WTC11 (cell line): ENCODE data around the gene TMEM238L. TPM values are rescaled to one million over a fixed set of nuclear protein-coding genes. Genes with fewer than 3 reads are reported as not detected.
A peak's percentile ranks its signal among the peaks of the same experiment; 100 is the strongest.

ENCODE experiments used
- ATAC-seq: fragments of 200-7000 bp; cut with Tn5 transposase; 2 replicates; pipeline ENCODE4 v1.10.0; 2021; ENCODE audit warnings: mild to moderate bottlenecking, moderate library complexity
- CTCF ChIA-PET: fragments of 300-600 bp; sonication (Branson Sonifier 250); formaldehyde crosslinking; loops from one replicate; lab custom pipeline; 2021; ENCODE audit warnings: antibody characterized with exemption; lab: Charles Lee
- POLR2A ChIA-PET: fragments of 350-600 bp; sonication (Branson Sonifier 250); formaldehyde crosslinking; loops from one replicate; lab custom pipeline; 2021; ENCODE audit warnings: antibody characterized with exemption; lab: Charles Lee
- DNase-seq: peaks from one replicate; pipeline ENCODE4 v3.0.0; 2021; ENCODE audit warnings: low spot score
- H3K27ac Mint-ChIP-seq: 2 replicates; pipeline ENCODE4 v1.8.0; 2021; ENCODE audit warnings: mixed read lengths
- H3K27me3 Mint-ChIP-seq: 2 replicates; pipeline ENCODE4 v1.8.0; 2021; ENCODE audit warnings: low read depth, mild to moderate bottlenecking, moderate library complexity, mixed read lengths
- H3K36me3 Mint-ChIP-seq: 2 replicates; pipeline ENCODE4 v1.8.0; 2021; ENCODE audit warnings: mixed read lengths
- H3K4me1 Mint-ChIP-seq: 2 replicates; pipeline ENCODE4 v1.8.0; 2022; ENCODE audit warnings: mixed read lengths
- H3K4me3 Mint-ChIP-seq: 2 replicates; pipeline ENCODE4 v1.8.0; 2021; ENCODE audit warnings: mild to moderate bottlenecking, moderate library complexity, mixed read lengths
- H3K9me3 Mint-ChIP-seq: 2 replicates; pipeline ENCODE4 v1.8.0; 2021; ENCODE audit warnings: mixed read lengths
- ATF1 ChIP-seq: sonication (generic); formaldehyde crosslinking; IDR thresholded peaks from 2 replicates; pipeline ENCODE4 v1.8.1; 2023; ENCODE audit warnings: mild to moderate bottlenecking, moderate library complexity, missing genetic modification reagents
- EMX1 ChIP-seq: fragments of 250-450 bp; sonication (Bioruptor Pico); IDR thresholded peaks from 2 replicates; pipeline ENCODE4 v1.8.0; 2021; ENCODE audit warnings: mild to moderate bottlenecking
- IRF2 ChIP-seq: sonication (generic); formaldehyde crosslinking; IDR thresholded peaks from 2 replicates; pipeline ENCODE4 v1.8.0; 2022; ENCODE audit warnings: low read depth, missing genetic modification reagents, borderline replicate concordance
- NFATC4 ChIP-seq: fragments of 250-450 bp; sonication (Bioruptor Pico); IDR thresholded peaks from 2 replicates; pipeline ENCODE4 v1.9.0; 2021; ENCODE audit warnings: mild to moderate bottlenecking
- NR1H2 ChIP-seq: sonication (generic); formaldehyde crosslinking; IDR thresholded peaks from 2 replicates; pipeline ENCODE4 v1.9.0; 2021; ENCODE audit warnings: mild to moderate bottlenecking, moderate library complexity, missing genetic modification reagents
- SOX15 ChIP-seq: fragments of 250-450 bp; sonication (Bioruptor Pico); IDR thresholded peaks from 2 replicates; pipeline ENCODE4 v1.9.0; 2021; ENCODE audit warnings: mild to moderate bottlenecking
- total RNA-seq: library from RNA; stranded (reverse); gene quantifications from 3 replicates; pipeline ENCODE4 v1.2.3, GENCODE V29; 2021
- TF ChIP-seq, protein P1 (sequence below): sonication (generic); formaldehyde crosslinking; IDR thresholded peaks from 2 replicates; pipeline ENCODE4 v1.8.0; 2023; ENCODE audit warnings: missing genetic modification reagents, mild to moderate bottlenecking, borderline replicate concordance
- TF ChIP-seq, protein P2 (sequence below): sonication (generic); formaldehyde crosslinking; IDR thresholded peaks from 2 replicates; pipeline ENCODE4 v1.8.1; 2023; ENCODE audit warnings: mild to moderate bottlenecking, missing genetic modification reagents, moderate library complexity
- TF ChIP-seq, protein P3 (sequence below): fragments of 250-450 bp; sonication (Bioruptor Pico); conservative IDR thresholded peaks from 2 replicates; pipeline ENCODE4 v1.9.0; 2021; ENCODE audit warnings: mild to moderate bottlenecking
- TF ChIP-seq, protein P4 (sequence below): sonication (generic); formaldehyde crosslinking; IDR thresholded peaks from 2 replicates; pipeline ENCODE4 v1.8.0; 2023; ENCODE audit warnings: mild to moderate bottlenecking, missing genetic modification reagents

Gene TMEM238L
- total RNA-seq, 1 experiment from 2014 or later: not detected

DNA sequence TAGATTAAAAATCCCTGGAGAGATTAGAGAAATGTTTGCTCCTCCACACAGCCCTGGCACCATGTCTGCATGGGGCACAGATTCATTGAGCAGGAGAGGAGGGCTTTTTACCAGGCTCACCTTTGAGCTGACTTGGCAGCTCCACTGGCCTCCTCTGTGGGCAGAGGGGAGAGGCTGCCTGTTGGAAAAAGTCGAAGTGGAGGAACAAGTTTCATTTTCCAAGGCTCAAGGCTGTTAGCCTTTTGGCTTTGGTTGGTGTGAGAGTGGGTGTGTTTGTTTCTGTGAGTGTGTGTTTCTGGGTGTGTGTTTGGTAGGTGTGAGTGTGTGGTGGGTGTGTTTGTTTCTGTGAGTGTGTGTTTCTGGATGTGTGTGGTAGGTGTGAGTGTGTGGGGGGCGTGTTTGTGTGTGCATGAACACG, 5.6 kb downstream of the TMEM238L start (continued):
- TF ChIP-seq, protein P1, sequence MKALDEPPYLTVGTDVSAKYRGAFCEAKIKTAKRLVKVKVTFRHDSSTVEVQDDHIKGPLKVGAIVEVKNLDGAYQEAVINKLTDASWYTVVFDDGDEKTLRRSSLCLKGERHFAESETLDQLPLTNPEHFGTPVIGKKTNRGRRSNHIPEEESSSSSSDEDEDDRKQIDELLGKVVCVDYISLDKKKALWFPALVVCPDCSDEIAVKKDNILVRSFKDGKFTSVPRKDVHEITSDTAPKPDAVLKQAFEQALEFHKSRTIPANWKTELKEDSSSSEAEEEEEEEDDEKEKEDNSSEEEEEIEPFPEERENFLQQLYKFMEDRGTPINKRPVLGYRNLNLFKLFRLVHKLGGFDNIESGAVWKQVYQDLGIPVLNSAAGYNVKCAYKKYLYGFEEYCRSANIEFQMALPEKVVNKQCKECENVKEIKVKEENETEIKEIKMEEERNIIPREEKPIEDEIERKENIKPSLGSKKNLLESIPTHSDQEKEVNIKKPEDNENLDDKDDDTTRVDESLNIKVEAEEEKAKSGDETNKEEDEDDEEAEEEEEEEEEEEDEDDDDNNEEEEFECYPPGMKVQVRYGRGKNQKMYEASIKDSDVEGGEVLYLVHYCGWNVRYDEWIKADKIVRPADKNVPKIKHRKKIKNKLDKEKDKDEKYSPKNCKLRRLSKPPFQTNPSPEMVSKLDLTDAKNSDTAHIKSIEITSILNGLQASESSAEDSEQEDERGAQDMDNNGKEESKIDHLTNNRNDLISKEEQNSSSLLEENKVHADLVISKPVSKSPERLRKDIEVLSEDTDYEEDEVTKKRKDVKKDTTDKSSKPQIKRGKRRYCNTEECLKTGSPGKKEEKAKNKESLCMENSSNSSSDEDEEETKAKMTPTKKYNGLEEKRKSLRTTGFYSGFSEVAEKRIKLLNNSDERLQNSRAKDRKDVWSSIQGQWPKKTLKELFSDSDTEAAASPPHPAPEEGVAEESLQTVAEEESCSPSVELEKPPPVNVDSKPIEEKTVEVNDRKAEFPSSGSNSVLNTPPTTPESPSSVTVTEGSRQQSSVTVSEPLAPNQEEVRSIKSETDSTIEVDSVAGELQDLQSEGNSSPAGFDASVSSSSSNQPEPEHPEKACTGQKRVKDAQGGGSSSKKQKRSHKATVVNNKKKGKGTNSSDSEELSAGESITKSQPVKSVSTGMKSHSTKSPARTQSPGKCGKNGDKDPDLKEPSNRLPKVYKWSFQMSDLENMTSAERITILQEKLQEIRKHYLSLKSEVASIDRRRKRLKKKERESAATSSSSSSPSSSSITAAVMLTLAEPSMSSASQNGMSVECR (CRISPR knock-in tag): no peak
- TF ChIP-seq, protein P2, sequence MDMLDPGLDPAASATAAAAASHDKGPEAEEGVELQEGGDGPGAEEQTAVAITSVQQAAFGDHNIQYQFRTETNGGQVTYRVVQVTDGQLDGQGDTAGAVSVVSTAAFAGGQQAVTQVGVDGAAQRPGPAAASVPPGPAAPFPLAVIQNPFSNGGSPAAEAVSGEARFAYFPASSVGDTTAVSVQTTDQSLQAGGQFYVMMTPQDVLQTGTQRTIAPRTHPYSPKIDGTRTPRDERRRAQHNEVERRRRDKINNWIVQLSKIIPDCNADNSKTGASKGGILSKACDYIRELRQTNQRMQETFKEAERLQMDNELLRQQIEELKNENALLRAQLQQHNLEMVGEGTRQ (CRISPR knock-in tag): no peak

DNA sequence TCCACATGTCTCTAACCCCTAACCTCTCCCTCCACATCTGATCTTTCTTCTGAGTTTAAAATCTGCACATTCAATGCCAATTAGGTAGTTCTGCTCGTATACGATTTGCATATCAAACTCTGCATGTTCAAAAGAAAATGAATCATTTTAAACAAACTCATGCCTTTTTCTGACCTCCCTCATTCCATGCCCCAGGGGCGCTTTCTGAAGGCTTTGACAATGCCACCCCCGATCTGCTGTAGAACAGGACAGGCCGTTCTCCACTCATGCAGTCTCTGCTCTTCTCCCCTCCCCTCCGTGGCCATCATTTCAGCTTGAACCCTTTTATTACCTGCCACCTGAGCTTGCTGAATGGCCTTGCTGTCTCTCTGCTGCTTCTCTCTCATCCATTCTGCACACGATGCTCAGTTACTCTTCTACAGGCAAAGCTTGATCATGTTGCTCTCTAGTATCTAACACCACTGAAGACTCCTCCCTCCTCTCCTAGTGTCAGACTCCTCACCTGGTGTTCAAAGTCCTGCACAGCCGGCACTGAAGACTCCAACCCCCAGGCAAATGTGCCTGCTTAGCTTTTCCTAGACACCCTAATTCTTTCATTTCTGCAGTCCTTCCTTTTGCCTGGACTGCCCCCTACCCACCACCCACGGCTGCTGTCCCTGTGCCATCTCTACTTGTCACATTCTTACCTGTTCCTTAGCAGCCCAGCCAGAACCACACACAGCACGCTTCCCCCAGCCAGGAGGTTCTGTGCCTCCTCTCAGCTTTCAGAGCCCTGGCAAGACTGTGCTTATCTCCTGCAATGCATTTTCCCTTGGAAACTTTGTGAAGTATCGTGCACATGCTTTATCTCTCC, 6.2 kb downstream of the TMEM238L start:
- no peak overlapping the region for H3K27ac Mint-ChIP-seq
- H3K9me3 Mint-ChIP-seq: no peaks in the 10 kb centered on the region
- peak; percentile 34 for ATAC-seq
- POLR2A ChIA-PET: no interaction called here
- no peaks in the 10 kb centered on the region for H3K36me3 Mint-ChIP-seq
- peaks cover 3% of the 10 kb centered on the region; the same call in 1 of the 2 replicates for H3K4me1 Mint-ChIP-seq
- H3K27me3 Mint-ChIP-seq: no peaks in the 10 kb centered on the region
- DNase-seq: no peak
- CTCF ChIA-PET: interaction anchor here (1.1 to 2.5 kb wide), 4 partner anchors 25 to 60 kb away, joined by 3 to 12 read pairs (median 4); no protein-coding TSS in a partner anchor
- H3K4me3 Mint-ChIP-seq: no peak overlapping the region
- TF ChIP-seq, protein P2 (CRISPR knock-in tag): no peak
- TF ChIP-seq IRF2 (CRISPR knock-in tag): no peak
- no peak for TF ChIP-seq NR1H2 (CRISPR knock-in tag)
- TF ChIP-seq ATF1 (CRISPR knock-in tag): no peak
- TF ChIP-seq, protein P3, sequence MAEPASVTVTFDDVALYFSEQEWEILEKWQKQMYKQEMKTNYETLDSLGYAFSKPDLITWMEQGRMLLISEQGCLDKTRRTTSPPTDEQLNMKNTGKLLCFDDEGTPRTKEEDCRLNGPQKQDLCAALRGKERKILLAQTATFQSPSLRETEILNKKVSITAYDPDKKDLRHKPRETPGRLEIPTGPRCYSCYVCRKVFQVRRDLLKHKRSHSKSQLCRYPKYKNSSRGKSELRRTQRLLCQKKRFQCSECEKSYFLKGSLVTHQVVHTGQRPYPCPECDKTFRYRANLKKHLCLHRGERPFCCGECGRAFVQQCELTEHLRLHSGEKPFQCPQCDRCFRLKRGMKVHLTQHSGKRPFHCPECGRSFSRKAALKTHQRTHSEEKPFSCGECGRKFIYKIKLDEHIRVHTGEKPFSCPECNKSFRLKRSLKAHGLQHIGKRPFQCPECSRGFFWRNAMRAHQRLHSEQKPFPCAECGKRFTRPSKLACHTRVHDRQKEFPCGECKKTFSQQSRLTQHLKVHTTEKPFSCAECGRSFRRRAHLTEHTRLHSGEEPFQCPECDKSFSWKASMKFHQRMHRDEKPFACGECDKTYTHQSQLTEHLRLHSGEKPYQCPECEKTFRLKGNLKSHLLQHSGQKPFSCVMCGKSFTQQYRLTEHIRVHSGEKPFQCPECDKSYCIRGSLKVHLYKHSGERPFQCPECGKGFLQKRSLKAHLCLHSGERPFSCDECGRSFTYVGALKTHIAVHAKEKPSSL (CRISPR knock-in tag): no peak
- no peak for TF ChIP-seq NFATC4

DNA sequence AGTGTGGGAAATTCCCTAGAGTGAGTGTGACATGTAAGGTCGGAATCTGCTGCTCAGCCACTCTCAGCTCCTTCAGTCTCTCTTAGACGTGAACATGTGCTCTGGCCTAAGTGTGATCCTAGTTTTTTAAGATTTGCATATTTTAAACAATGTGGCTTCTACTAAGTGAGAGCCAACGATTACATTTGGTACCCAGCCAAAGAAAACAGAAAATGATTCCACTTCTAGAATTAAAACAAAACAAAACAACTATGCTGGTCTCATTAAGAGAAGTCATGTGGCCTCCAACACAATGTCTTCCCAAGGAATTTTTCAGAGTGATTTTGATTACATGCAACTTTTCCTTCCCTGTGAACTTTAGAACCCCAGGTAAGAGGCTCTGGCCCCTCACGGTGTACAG, 10.1 kb downstream of the TMEM238L start:
- no peaks in the 10 kb centered on the region for H3K27me3 Mint-ChIP-seq
- TF ChIP-seq, protein P4, sequence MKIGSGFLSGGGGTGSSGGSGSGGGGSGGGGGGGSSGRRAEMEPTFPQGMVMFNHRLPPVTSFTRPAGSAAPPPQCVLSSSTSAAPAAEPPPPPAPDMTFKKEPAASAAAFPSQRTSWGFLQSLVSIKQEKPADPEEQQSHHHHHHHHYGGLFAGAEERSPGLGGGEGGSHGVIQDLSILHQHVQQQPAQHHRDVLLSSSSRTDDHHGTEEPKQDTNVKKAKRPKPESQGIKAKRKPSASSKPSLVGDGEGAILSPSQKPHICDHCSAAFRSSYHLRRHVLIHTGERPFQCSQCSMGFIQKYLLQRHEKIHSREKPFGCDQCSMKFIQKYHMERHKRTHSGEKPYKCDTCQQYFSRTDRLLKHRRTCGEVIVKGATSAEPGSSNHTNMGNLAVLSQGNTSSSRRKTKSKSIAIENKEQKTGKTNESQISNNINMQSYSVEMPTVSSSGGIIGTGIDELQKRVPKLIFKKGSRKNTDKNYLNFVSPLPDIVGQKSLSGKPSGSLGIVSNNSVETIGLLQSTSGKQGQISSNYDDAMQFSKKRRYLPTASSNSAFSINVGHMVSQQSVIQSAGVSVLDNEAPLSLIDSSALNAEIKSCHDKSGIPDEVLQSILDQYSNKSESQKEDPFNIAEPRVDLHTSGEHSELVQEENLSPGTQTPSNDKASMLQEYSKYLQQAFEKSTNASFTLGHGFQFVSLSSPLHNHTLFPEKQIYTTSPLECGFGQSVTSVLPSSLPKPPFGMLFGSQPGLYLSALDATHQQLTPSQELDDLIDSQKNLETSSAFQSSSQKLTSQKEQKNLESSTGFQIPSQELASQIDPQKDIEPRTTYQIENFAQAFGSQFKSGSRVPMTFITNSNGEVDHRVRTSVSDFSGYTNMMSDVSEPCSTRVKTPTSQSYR: no peak
- TF ChIP-seq EMX1 (CRISPR knock-in tag): no peak
- TF ChIP-seq SOX15 (CRISPR knock-in tag): no peak
- H3K4me3 Mint-ChIP-seq: no peak overlapping the region
- H3K36me3 Mint-ChIP-seq: no peaks in the 10 kb centered on the region
- DNase-seq (no peak), ATAC-seq (no peak)
- POLR2A ChIA-PET: no interaction called here
- peaks cover 27% of the 10 kb centered on the region for H3K4me1 Mint-ChIP-seq
- H3K9me3 Mint-ChIP-seq: no peaks in the 10 kb centered on the region
- CTCF ChIA-PET: interaction anchor here (0.6 kb wide), 1 partner anchor 56 kb away, joined by 3 read pairs; no protein-coding TSS in a partner anchor
- no peak overlapping the region for H3K27ac Mint-ChIP-seq
